Activated T-cell treated with anti-CD3 and anti-CD28 coated beads, Interleukin-2, amount 50 U/mL, for 1 hour (primary cell): Measurements from ENCODE around the gene CCND1.

Source experiments
- DNase-seq: peaks from one replicate; pipeline ENCODE4 v3.0.0-alpha.2; 2020

CCND1 gene

GRCh38 chr11:69654660-69655478, 13.9 kb downstream of the CCND1 start:
- DNase-seq, result peak; percentile 12

- DNase-seq, result peak; percentile 12
Measured at GRCh38 chr11:69655479-69656428, 14.8 kb downstream of the CCND1 start.

- DNase-seq, result peak; percentile 4
Measured at GRCh38 chr11:69656536-69657455, 15.8 kb downstream of the CCND1 start.

GRCh38 chr11:69657456-69657910, 16.5 kb downstream of the CCND1 start:
- DNase-seq, result peak; percentile 13

- DNase-seq, result peak; percentile 11
Measured at GRCh38 chr11:69657911-69658625, 17.1 kb downstream of the CCND1 start.

GRCh38 chr11:69658626-69659450, 17.9 kb downstream of the CCND1 start:
- DNase-seq, result no peak

- DNase-seq, result no peak
Measured at GRCh38 chr11:69659591-69659990, 18.6 kb downstream of the CCND1 start.

- no peak for DNase-seq
Measured at GRCh38 chr11:69660001-69660500, 19.1 kb downstream of the CCND1 start.

- no peak for DNase-seq
Measured at GRCh38 chr11:69661413-69661715, 20.4 kb downstream of the CCND1 start.

- no peak for DNase-seq
Measured at GRCh38 chr11:69662021-69662698, 21.2 kb downstream of the CCND1 start.

- DNase-seq, result no peak
Measured at GRCh38 chr11:69662806-69663205, 21.9 kb downstream of the CCND1 start.

GRCh38 chr11:69663326-69663725, 22.4 kb downstream of the CCND1 start:
- DNase-seq, result no peak

GRCh38 chr11:69664103-69664775, 23.3 kb downstream of the CCND1 start:
- peak; percentile 13 for DNase-seq

GRCh38 chr11:69664901-69665300, 23.9 kb downstream of the CCND1 start:
- peak; percentile 10 for DNase-seq

- no peak for DNase-seq
Measured at GRCh38 chr11:69665669-69666068, 24.7 kb downstream of the CCND1 start.

- peak; percentile 13 for DNase-seq
Measured at GRCh38 chr11:69666261-69666660, 25.3 kb downstream of the CCND1 start.

GRCh38 chr11:69666752-69667536, 26.0 kb downstream of the CCND1 start:
- peak; percentile 13 for DNase-seq
